ENCODE measurements around the gene PEPD. TPM values are rescaled to one million over a fixed set of nuclear protein-coding genes. Genes with fewer than 3 reads are reported as not detected.
A peak's percentile ranks its signal among the peaks of the same experiment; 100 is the strongest.

Gene PEPD
- total RNA-seq, 1 experiment from 2014 or later: 116 TPM

DNA sequence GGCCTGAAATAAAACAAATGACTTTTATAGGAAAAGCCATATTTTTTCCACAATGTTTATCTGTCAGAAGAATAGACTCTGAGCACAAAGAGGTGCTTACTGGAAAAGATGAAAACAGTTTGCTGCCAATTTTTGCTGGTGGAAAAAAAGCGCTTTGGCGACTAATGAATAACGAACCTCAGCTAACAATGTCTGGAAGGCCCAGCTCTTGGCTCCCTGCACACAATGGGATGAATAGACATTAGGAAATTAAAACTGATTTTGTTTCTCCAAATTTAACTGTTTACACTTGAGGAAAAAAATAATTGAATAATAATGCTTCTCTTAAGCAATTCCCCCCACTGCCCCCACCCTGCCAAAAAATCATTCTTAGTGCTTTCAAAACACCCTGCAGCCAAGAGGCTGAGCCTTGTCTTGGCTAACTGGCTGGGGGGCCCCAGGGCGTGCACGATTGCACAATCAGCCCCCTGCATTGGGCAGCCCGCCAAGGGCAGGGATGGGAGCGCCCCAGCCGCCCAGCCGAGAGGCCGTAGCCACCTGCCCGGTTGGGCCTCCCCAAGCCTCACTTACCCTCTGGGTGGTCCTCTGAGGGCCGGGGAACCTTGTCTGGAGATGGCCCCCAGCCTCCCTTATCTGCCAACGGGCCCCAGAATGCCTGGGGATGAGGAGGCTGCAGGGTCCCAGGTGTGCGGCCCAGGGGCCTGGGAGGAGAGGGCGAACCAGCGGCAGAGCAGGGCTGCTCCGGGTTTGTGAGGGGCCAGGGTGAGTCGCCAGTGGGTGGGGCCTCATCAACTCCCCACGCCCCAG is 131.3 kb downstream of the PEPD start:
- no peaks in the 10 kb centered on the region for H3K9me3 Mint-ChIP-seq (ENCODE audit: unreplicated experiment)
- ChIA-PET CTCF (interaction anchor here (0.5 to 2.2 kb wide), 3 partner anchors 16 to 700 kb away, joined by 3 to 4 read pairs (median 3); no protein-coding TSS in a partner anchor), POLR2A (no interaction called here)
- H3K4me3 ChIP-seq (ENCODE audit: low read depth, low read length): no peak overlapping the region
- no TSS peak for BruUV-seq (replicated peaks)
- no peaks in the 10 kb centered on the region for H3K27me3 ChIP-seq (replicated peaks; ENCODE audit: control insufficient read depth, insufficient read depth, low read length)
- peaks cover 3% of the 10 kb centered on the region for H3K36me3 ChIP-seq (ENCODE audit: control insufficient read depth, insufficient read depth, low read length)
- intact Hi-C loops (cut with micrococcal nuclease; ENCODE audit: unreplicated experiment): no loop called here
- H3K27ac Mint-ChIP-seq (ENCODE audit: unreplicated experiment): no peak overlapping the region
- H3K4me1 ChIP-seq: no peaks in the 10 kb centered on the region
- H3K27me3 Mint-ChIP-seq (ENCODE audit: insufficient read depth, unreplicated experiment): no peaks in the 10 kb centered on the region
- TF ChIP-seq, protein P1, sequence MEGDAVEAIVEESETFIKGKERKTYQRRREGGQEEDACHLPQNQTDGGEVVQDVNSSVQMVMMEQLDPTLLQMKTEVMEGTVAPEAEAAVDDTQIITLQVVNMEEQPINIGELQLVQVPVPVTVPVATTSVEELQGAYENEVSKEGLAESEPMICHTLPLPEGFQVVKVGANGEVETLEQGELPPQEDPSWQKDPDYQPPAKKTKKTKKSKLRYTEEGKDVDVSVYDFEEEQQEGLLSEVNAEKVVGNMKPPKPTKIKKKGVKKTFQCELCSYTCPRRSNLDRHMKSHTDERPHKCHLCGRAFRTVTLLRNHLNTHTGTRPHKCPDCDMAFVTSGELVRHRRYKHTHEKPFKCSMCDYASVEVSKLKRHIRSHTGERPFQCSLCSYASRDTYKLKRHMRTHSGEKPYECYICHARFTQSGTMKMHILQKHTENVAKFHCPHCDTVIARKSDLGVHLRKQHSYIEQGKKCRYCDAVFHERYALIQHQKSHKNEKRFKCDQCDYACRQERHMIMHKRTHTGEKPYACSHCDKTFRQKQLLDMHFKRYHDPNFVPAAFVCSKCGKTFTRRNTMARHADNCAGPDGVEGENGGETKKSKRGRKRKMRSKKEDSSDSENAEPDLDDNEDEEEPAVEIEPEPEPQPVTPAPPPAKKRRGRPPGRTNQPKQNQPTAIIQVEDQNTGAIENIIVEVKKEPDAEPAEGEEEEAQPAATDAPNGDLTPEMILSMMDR (IDR thresholded peaks at IDR 0.05; ENCODE audit: insufficient read depth in 1 of 2, low read depth in 1 of 2, low read length in 1 of 2, severe bottlenecking in 1 of 2, unreplicated experiment in 1 of 2): no peak
- peak in 1 of 2 experiments; percentile 28 for DNase-seq
- peaks cover 5% of the 10 kb centered on the region for H3K4me1 Mint-ChIP-seq (ENCODE audit: low read depth, unreplicated experiment)
- H3K9me3 ChIP-seq: no peaks in the 10 kb centered on the region
- H3K36me3 Mint-ChIP-seq (ENCODE audit: insufficient read depth, unreplicated experiment): peaks cover 48% of the 10 kb centered on the region
- no peak overlapping the region for H3K4me3 Mint-ChIP-seq (ENCODE audit: unreplicated experiment)

DNA sequence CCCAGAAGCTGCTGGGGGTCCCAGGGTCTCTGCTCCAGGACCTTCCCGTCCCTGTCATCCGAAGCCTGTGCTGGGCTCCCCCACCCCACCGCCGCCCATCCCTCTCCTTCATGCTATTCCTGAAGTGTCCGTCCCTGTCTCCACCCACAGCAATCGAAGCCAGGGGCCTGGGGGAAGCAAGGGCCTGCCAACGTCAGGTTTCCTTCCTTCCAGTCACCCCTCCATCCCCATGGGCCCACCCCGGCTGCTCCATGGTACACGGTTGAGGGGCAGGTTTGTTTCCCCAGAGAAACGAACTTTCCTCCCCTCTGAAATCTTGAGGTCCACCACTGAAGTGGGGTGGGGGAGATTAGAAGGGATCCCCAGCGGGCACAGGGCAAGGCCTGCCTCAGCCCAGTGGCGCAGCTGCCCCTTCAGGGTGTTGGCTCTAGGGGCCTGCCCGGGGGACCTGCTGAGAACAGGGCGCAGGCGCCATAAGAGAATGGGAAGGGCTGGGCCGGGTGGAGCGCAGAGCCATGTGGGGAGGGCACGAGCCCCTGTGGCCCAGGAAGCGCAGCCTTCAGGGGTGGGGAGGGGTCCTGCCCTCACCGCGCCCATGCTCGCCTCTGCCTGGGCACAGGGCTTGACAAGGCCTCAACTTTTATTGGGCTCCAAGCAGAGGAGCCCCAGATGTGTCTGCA is 132.0 kb downstream of the PEPD start:
- DNase-seq: peak in 1 of 2 experiments; percentile 32
- Histone ChIP-seq H3K36me3 (ENCODE audit: control insufficient read depth, insufficient read depth, low read length) (peaks cover 3% of the 10 kb centered on the region), H3K9me3 (no peaks in the 10 kb centered on the region), H3K27me3 (replicated peaks; ENCODE audit: control insufficient read depth, insufficient read depth, low read length) (no peaks in the 10 kb centered on the region), H3K4me3 (ENCODE audit: low read depth, low read length) (no peak overlapping the region), H3K4me1 (no peaks in the 10 kb centered on the region)
- Mint-ChIP-seq H3K4me1 (ENCODE audit: low read depth, unreplicated experiment) (peaks cover 5% of the 10 kb centered on the region), H3K27ac (ENCODE audit: unreplicated experiment) (no peak overlapping the region), H3K4me3 (ENCODE audit: unreplicated experiment) (no peak overlapping the region), H3K36me3 (ENCODE audit: insufficient read depth, unreplicated experiment) (peaks cover 46% of the 10 kb centered on the region), H3K27me3 (ENCODE audit: insufficient read depth, unreplicated experiment) (no peaks in the 10 kb centered on the region), H3K9me3 (ENCODE audit: unreplicated experiment) (no peaks in the 10 kb centered on the region)
- TF ChIP-seq, protein P1 (IDR thresholded peaks at IDR 0.05; ENCODE audit: insufficient read depth in 1 of 2, low read depth in 1 of 2, low read length in 1 of 2, severe bottlenecking in 1 of 2, unreplicated experiment in 1 of 2): no peak
- intact Hi-C loops (cut with micrococcal nuclease; ENCODE audit: unreplicated experiment): no loop called here
- POLR2A ChIA-PET: no interaction called here
- CTCF ChIA-PET: interaction anchor here (1.0 to 1.3 kb wide), 2 partner anchors 9 to 16 kb away, joined by 3 read pairs; no protein-coding TSS in a partner anchor
- BruUV-seq (replicated peaks): no TSS peak

DNA sequence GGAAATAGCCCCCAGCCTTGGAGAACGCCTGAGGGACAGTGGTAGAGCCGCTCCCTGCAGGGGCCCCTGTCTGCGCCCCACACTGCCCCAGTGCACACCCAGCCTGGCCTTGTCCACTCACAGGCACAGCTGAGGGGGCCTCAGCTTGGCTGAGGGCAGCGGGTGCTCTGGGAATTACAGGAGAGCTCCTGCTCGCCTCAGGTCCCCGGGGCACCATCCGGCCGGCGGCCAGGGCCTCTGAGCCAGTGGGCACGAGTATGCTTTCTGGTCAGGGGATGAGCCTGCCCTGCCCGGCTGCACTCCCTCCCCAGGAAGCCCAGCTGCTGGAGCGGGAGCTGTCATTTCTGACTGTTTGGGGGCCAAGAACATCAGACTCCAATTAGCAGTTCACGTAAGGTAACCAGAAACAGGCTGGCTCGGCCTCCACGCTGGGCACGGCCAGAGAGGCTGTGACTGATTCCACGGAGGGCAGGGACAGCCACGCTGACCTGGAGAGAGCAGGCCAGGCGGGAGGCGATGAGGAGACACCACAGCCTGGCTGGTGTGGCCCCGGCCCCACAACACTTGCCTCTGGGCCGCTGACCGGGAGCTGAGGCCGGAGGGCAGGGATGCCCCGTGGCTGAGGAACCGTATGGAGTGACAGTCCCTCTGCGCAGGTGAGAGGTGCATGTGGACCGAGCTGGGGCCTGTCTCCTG is 132.7 kb downstream of the PEPD start:
- no peak overlapping the region for H3K27ac Mint-ChIP-seq (ENCODE audit: unreplicated experiment)
- CTCF ChIA-PET: interaction anchor here (1.0 to 1.3 kb wide), 2 partner anchors 9 to 15 kb away, joined by 3 read pairs; no protein-coding TSS in a partner anchor
- intact Hi-C loops (cut with micrococcal nuclease; ENCODE audit: unreplicated experiment): no loop called here
- no peaks in the 10 kb centered on the region for H3K27me3 Mint-ChIP-seq (ENCODE audit: insufficient read depth, unreplicated experiment)
- no peaks in the 10 kb centered on the region for H3K9me3 Mint-ChIP-seq (ENCODE audit: unreplicated experiment)
- POLR2A ChIA-PET: no interaction called here
- TF ChIP-seq, protein P1 (IDR thresholded peaks at IDR 0.05; ENCODE audit: insufficient read depth in 1 of 2, low read depth in 1 of 2, low read length in 1 of 2, severe bottlenecking in 1 of 2, unreplicated experiment in 1 of 2): no peak
- BruUV-seq (replicated peaks): no TSS peak
- peaks cover 48% of the 10 kb centered on the region for H3K36me3 Mint-ChIP-seq (ENCODE audit: insufficient read depth, unreplicated experiment)
- Histone ChIP-seq H3K36me3 (ENCODE audit: control insufficient read depth, insufficient read depth, low read length) (peaks cover 3% of the 10 kb centered on the region), H3K4me3 (ENCODE audit: low read depth, low read length) (no peak overlapping the region), H3K9me3 (no peaks in the 10 kb centered on the region), H3K4me1 (0 out of 2 replicates have a peak, but pooled peaks cover 5% of the 10 kb centered on the region), H3K27me3 (replicated peaks; ENCODE audit: control insufficient read depth, insufficient read depth, low read length) (no peaks in the 10 kb centered on the region)
- peaks cover 9% of the 10 kb centered on the region for H3K4me1 Mint-ChIP-seq (ENCODE audit: low read depth, unreplicated experiment)
- DNase-seq: peak in 1 of 2 experiments; percentile 32
- no peak overlapping the region for H3K4me3 Mint-ChIP-seq (ENCODE audit: unreplicated experiment)
